ENCODE measurements around the gene SLC37A4. TPM values are rescaled to one million over a fixed set of nuclear protein-coding genes. Genes with fewer than 3 reads are reported as not detected.
"Not testable (repeated sequence)": the region's sequence is repeated elsewhere in the genome, so short reads cannot be mapped to it uniquely, and the experiment has no call there.

Gene SLC37A4
- total RNA-seq, 4 donors from 2014 or later = 14.0 to 25.4 (median 19.5) TPM

- DNase-seq (ENCODE audit: low spot score in 2 of 2) = no peak
- no peak for TF ChIP-seq POLR2A (IDR thresholded peaks at IDR 0.05)
- TF ChIP-seq, protein P1, sequence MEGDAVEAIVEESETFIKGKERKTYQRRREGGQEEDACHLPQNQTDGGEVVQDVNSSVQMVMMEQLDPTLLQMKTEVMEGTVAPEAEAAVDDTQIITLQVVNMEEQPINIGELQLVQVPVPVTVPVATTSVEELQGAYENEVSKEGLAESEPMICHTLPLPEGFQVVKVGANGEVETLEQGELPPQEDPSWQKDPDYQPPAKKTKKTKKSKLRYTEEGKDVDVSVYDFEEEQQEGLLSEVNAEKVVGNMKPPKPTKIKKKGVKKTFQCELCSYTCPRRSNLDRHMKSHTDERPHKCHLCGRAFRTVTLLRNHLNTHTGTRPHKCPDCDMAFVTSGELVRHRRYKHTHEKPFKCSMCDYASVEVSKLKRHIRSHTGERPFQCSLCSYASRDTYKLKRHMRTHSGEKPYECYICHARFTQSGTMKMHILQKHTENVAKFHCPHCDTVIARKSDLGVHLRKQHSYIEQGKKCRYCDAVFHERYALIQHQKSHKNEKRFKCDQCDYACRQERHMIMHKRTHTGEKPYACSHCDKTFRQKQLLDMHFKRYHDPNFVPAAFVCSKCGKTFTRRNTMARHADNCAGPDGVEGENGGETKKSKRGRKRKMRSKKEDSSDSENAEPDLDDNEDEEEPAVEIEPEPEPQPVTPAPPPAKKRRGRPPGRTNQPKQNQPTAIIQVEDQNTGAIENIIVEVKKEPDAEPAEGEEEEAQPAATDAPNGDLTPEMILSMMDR (IDR thresholded peaks at IDR 0.05) = no peak
- intact Hi-C loops (cut with DNase I; ENCODE audit: low total_unique reads) = no loop called here
- no peak overlapping the region for H3K4me3 ChIP-seq (ENCODE audit: low read depth, poor library complexity, severe bottlenecking)
- 73 to 77% methylated on average over 5 of the region's 5 CpGs for WGBS, 2 donors
Observed at GRCh38 chr11:119038884-119039283, 8.2 kb upstream of the SLC37A4 start.

DNA sequence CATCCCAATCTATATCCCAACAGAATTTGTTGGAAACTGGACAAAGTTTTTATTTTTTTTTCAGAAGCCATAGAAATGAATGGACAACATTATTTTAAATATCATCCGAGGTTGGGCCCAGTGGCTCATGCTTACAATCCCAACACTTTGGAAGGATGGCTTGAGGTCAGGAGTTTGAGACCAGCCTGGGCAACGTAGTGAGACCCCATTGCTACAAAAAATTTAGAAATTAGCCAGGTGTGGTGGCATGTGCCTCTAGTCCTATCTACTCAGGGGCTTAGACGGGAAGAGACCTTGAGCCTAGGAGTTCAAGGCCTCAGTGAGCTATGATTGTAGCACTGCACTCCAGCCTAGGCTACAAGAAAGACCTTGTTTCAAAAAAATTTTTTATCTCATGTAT, 4.1 kb upstream of the SLC37A4 start:
- intact Hi-C loops (cut with DNase I; ENCODE audit: low total_unique reads) = no loop called here

DNA sequence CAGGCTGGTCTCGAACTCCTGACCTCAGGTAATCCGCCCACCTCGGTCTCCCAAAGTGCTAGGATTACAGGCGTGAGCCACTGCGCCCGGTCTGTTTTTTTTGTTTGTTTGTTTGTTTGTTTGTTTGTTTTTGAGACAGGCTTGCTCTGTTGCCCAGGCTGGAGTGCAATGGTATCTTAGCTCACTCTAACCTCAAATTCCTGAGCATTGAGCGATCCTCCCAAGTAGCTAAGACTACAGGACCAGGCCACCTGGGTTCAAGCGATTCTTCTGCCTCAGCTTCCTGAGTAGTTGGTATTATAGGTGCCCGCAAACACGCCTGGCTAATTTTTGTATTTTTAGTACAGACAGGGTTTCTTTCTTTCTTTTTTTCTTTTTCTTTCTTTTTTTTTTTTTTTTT, 2.7 kb upstream of the SLC37A4 start:
- H3K4me3 ChIP-seq (ENCODE audit: low read depth, poor library complexity, severe bottlenecking); intact Hi-C loops (cut with DNase I; ENCODE audit: low total_unique reads); DNase-seq (ENCODE audit: low spot score in 2 of 2): not testable (repeated sequence)
- WGBS, 2 donors = 76 to 89% methylated on average over 10 of the region's 10 CpGs

More for the DNA sequence above, 4.1 kb upstream of the SLC37A4 start:
- 89 to 95% methylated on average over 3 of the region's 3 CpGs for WGBS, 2 donors
- no peak for DNase-seq (ENCODE audit: low spot score in 2 of 2)
- no peak for TF ChIP-seq POLR2A (IDR thresholded peaks at IDR 0.05)
- no peak overlapping the region for H3K4me3 ChIP-seq (ENCODE audit: low read depth, poor library complexity, severe bottlenecking)

- H3K4me3 ChIP-seq (ENCODE audit: low read depth, poor library complexity, severe bottlenecking) = no peak overlapping the region
- DNase-seq (ENCODE audit: low spot score in 2 of 2) = no peak
- 75 to 82% methylated on average over 9 of the region's 9 CpGs for WGBS, 2 donors
- intact Hi-C loops (cut with DNase I; ENCODE audit: low total_unique reads) = no loop called here
- TF ChIP-seq, protein P1 (IDR thresholded peaks at IDR 0.05) = no peak
- TF ChIP-seq POLR2A (IDR thresholded peaks at IDR 0.05) = no peak
Observed at GRCh38 chr11:119031912-119032280, 1.2 kb upstream of the SLC37A4 start.

- intact Hi-C loops (cut with DNase I; ENCODE audit: low total_unique reads) = no loop called here
- DNase-seq (ENCODE audit: low spot score in 2 of 2) = no peak
- H3K4me3 ChIP-seq (ENCODE audit: low read depth, poor library complexity, severe bottlenecking) = peak overlapping the region; percentile 65
- 3% methylated on average over 11 to 12 of the region's 13 CpGs for whole genome bisulfite sequencing, 2 donors
- TF ChIP-seq POLR2A (IDR thresholded peaks at IDR 0.05) = no peak
- TF ChIP-seq, protein P1 (IDR thresholded peaks at IDR 0.05) = no peak
Observed at GRCh38 chr11:119030029-119030328, 698 bp downstream of the SLC37A4 start.

- intact Hi-C loops (cut with DNase I; ENCODE audit: low total_unique reads) = no loop called here
- H3K4me3 ChIP-seq (ENCODE audit: low read depth, poor library complexity, severe bottlenecking) = no peak overlapping the region
- peak in 1 of 2 donors; percentile 28 for DNase-seq (ENCODE audit: low spot score in 2 of 2)
- TF ChIP-seq, protein P1 (IDR thresholded peaks at IDR 0.05) = no peak
- TF ChIP-seq POLR2A (IDR thresholded peaks at IDR 0.05) = no peak
- 37 to 46% methylated on average over 10 of the region's 10 CpGs for WGBS, 2 donors
Observed at GRCh38 chr11:119029340-119030028, 1.2 kb downstream of the SLC37A4 start.

- H3K4me3 ChIP-seq (ENCODE audit: low read depth, poor library complexity, severe bottlenecking) = no peak overlapping the region
- 89 to 100% methylated on average over 1 of the region's 1 CpG for WGBS, 2 donors
Observed at GRCh38 chr11:119029069-119029339, 1.7 kb downstream of the SLC37A4 start.

More at GRCh38 chr11:119029069-119029339, 1.7 kb downstream of the SLC37A4 start:
- TF ChIP-seq, protein P1 (IDR thresholded peaks at IDR 0.05) = no peak
- no peak for TF ChIP-seq POLR2A (IDR thresholded peaks at IDR 0.05)
- intact Hi-C loops (cut with DNase I; ENCODE audit: low total_unique reads) = no loop called here
- no peak for DNase-seq (ENCODE audit: low spot score in 2 of 2)
